AG04449 (cell line): ENCODE results near the gene FDCSP.

ENCODE experiments used
- CTCF ChIA-PET: fragments of 350-600 bp; formaldehyde crosslinking; extraction: SDS; loops from one replicate; lab custom pipeline; 2021; ENCODE audit warnings: antibody characterized with exemption; lab: Yijun Ruan, JAX
- POLR2A ChIA-PET: fragments of 400-600, 350-600 bp; formaldehyde crosslinking; extraction: SDS; loops from one replicate; lab custom pipeline; 2020; ENCODE audit warnings: antibody characterized with exemption, inconsistent platforms; lab: Yijun Ruan, JAX
- DNase-seq: peaks from one replicate; pipeline ENCODE4 v3.0.0-alpha.2; 2010; ENCODE audit warnings: low read depth, low spot score
- H3K4me3 ChIP-seq: 2 replicates; pipeline ENCODE4 v1.5.1; 2011; ENCODE audit warnings: low read depth, mild to moderate bottlenecking, control low read depth, low read length
- CTCF ChIP-seq: IDR thresholded peaks from one replicate; pipeline ENCODE4 v1.5.1; 2011; ENCODE audit warnings: mild to moderate bottlenecking, moderate library complexity, low read length, control low read depth, inconsistent platforms; ENCODE audit not compliant: insufficient read depth; ENCODE audit errors: missing control alignments

FDCSP gene

GRCh38 chr4:70251945-70252277, 26.0 kb downstream of the FDCSP start:
- ChIA-PET POLR2A (no interaction called here), CTCF (no interaction called here)
- TF ChIP-seq CTCF: no peak
- DNase-seq: no peak
- H3K4me3 ChIP-seq: no peak overlapping the region

- ChIA-PET POLR2A (no interaction called here), CTCF (interaction anchor here (1.3 kb wide), 1 partner anchor 289 kb away, joined by 3 read pairs; no protein-coding TSS in a partner anchor)
- no peak for TF ChIP-seq CTCF
- H3K4me3 ChIP-seq: no peak overlapping the region
- DNase-seq: no peak
Observed at GRCh38 chr4:70269674-70270073, 43.8 kb downstream of the FDCSP start.

GRCh38 chr4:70277121-70277520, 51.2 kb downstream of the FDCSP start:
- no peak for TF ChIP-seq CTCF
- ChIA-PET POLR2A (no interaction called here), CTCF (no interaction called here)

GRCh38 chr4:70280567-70280966, 54.6 kb downstream of the FDCSP start:
- no peak overlapping the region for H3K4me3 ChIP-seq
- no peak for DNase-seq
- POLR2A ChIA-PET: no interaction called here
- CTCF ChIA-PET: no interaction called here
- TF ChIP-seq CTCF: no peak

More at GRCh38 chr4:70277121-70277520, 51.2 kb downstream of the FDCSP start:
- H3K4me3 ChIP-seq: no peak overlapping the region
- DNase-seq: no peak
